MM.1S (cell line): ENCODE measurements around the gene AGBL1.

Source experiments
- DNase-seq: peaks from one replicate; pipeline ENCODE4 v3.0.0-alpha.2; 2015
- H2AFZ ChIP-seq: fragments of 300-600 bp; sonication (generic); 2 replicates; pipeline ENCODE4 v1.6.0; 2016; ENCODE audit warnings: antibody characterized with exemption, low read length
- H3F3A ChIP-seq: fragments of 300-600 bp; sonication (generic); 2 replicates; pipeline ENCODE4 v1.6.1; 2016; ENCODE audit warnings: mild to moderate bottlenecking, antibody characterized with exemption, low read length, moderate library complexity, mixed read lengths; ENCODE audit not compliant: insufficient read depth
- H3K27ac ChIP-seq: fragments of 300-600 bp; sonication (generic); 2 replicates; pipeline ENCODE4 v1.5.1; 2016; ENCODE audit warnings: mild to moderate bottlenecking, low read length
- H3K27me3 ChIP-seq: fragments of 300-600 bp; sonication (generic); replicated peaks from 2 replicates; pipeline ENCODE4 v1.6.0; 2016; ENCODE audit warnings: low read length; ENCODE audit not compliant: insufficient read depth
- H3K36me3 ChIP-seq: fragments of 300-600 bp; sonication (generic); replicated peaks from 2 replicates; pipeline ENCODE4 v1.6.1; 2016; ENCODE audit warnings: mild to moderate bottlenecking, low read length, mixed read lengths; ENCODE audit not compliant: insufficient read depth
- H3K4me1 ChIP-seq: fragments of 300-600 bp; sonication (generic); 2 replicates; pipeline ENCODE4 v1.6.1; 2016; ENCODE audit warnings: low read length, mixed read lengths
- H3K4me2 ChIP-seq: fragments of 300-600 bp; sonication (generic); 2 replicates; pipeline ENCODE4 v1.6.0; 2016; ENCODE audit warnings: low read depth, low read length
- H3K4me3 ChIP-seq: fragments of 300-600 bp; sonication (generic); 2 replicates; pipeline ENCODE4 v1.5.1; 2016; ENCODE audit warnings: low read length, mixed read lengths
- H3K79me2 ChIP-seq: fragments of 300-600 bp; sonication (generic); 2 replicates; pipeline ENCODE4 v1.6.1; 2016; ENCODE audit warnings: mixed run types, low read length, mixed read lengths
- H3K9ac ChIP-seq: fragments of 300-600 bp; sonication (generic); 2 replicates; pipeline ENCODE4 v1.6.1; 2016; ENCODE audit warnings: low read length, mixed read lengths
- H3K9me2 ChIP-seq: fragments of 300-600 bp; sonication (generic); replicated peaks from 2 replicates; pipeline ENCODE4 v1.6.1; 2016; ENCODE audit warnings: mild to moderate bottlenecking, low read length, mixed read lengths; ENCODE audit not compliant: insufficient read depth
- H3K9me3 ChIP-seq: fragments of 300-600 bp; sonication (generic); replicated peaks from 2 replicates; pipeline ENCODE4 v1.6.1; 2016; ENCODE audit warnings: mild to moderate bottlenecking, low read length, mixed read lengths; ENCODE audit not compliant: insufficient read depth
- H4K20me1 ChIP-seq: fragments of 300-600 bp; sonication (generic); 2 replicates; pipeline ENCODE4 v1.6.1; 2016; ENCODE audit warnings: mild to moderate bottlenecking, low read length, moderate library complexity, mixed read lengths; ENCODE audit not compliant: insufficient read depth
- EZH2 ChIP-seq: fragments of 300-600 bp; sonication (generic); optimal IDR thresholded peaks from 2 replicates; pipeline ENCODE3; 2017; ENCODE audit warnings: low read depth, mild to moderate bottlenecking, antibody characterized with exemption, low read length, mixed read lengths
- EZH2phosphoT487 ChIP-seq: fragments of 300-600 bp; sonication (generic); IDR thresholded peaks from 2 replicates; pipeline ENCODE4 v1.6.1; 2018; ENCODE audit warnings: antibody characterized with exemption, low read length
- TF ChIP-seq, protein P1 (sequence below): fragments of 300-600 bp; sonication (generic); IDR thresholded peaks from 2 replicates; pipeline ENCODE4 v1.5.1; 2016; ENCODE audit warnings: antibody characterized with exemption, low read length, mixed read lengths

AGBL1 gene

DNA sequence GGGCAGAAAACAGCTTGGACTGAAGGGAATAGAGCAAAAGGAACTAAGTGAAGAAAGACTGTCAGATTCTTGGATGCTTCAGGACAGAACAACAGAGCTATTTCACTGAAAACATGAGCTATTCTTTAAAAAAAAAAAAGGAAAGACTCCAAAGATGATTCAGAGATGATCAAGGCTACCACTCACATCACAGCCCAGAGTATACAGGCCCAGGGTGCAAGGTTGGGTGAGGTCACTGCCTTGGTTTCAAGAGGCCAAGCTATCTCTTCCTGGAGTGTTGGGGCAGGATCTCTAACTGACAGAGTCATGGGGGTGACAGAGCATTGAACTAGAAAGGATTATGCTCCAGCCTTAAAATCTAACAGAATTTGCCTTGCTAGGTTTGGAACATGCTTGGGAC is 118.1 kb downstream of the AGBL1 start:
- H3K4me1 ChIP-seq: peaks cover 14% of the 10 kb centered on the region
- no peak overlapping the region for H3K4me2 ChIP-seq
- no peaks in the 10 kb centered on the region for H4K20me1 ChIP-seq
- DNase-seq: no peak
- no peak overlapping the region for H3K4me3 ChIP-seq
- H3F3A ChIP-seq: 0 out of 2 replicates have a peak, but pooled peaks cover 3% of the 10 kb centered on the region
- no peak overlapping the region for H3K27ac ChIP-seq
- no peaks in the 10 kb centered on the region for H3K9me2 ChIP-seq
- no peaks in the 10 kb centered on the region for H3K36me3 ChIP-seq
- no peak overlapping the region for H3K9ac ChIP-seq
- H2AFZ ChIP-seq: no peak overlapping the region
- H3K27me3 ChIP-seq: no peaks in the 10 kb centered on the region
- no peaks in the 10 kb centered on the region for H3K79me2 ChIP-seq
- no peaks in the 10 kb centered on the region for H3K9me3 ChIP-seq
- TF ChIP-seq EZH2: no peak
- TF ChIP-seq, protein P1, sequence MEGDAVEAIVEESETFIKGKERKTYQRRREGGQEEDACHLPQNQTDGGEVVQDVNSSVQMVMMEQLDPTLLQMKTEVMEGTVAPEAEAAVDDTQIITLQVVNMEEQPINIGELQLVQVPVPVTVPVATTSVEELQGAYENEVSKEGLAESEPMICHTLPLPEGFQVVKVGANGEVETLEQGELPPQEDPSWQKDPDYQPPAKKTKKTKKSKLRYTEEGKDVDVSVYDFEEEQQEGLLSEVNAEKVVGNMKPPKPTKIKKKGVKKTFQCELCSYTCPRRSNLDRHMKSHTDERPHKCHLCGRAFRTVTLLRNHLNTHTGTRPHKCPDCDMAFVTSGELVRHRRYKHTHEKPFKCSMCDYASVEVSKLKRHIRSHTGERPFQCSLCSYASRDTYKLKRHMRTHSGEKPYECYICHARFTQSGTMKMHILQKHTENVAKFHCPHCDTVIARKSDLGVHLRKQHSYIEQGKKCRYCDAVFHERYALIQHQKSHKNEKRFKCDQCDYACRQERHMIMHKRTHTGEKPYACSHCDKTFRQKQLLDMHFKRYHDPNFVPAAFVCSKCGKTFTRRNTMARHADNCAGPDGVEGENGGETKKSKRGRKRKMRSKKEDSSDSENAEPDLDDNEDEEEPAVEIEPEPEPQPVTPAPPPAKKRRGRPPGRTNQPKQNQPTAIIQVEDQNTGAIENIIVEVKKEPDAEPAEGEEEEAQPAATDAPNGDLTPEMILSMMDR: no peak
- no peak for TF ChIP-seq EZH2phosphoT487

GRCh38 chr15:86199467-86200145 is 119.9 kb downstream of the AGBL1 start:
- no peak overlapping the region for H3K4me3 ChIP-seq
- peaks cover 25% of the 10 kb centered on the region for H3K4me1 ChIP-seq
- 0 out of 2 replicates have a peak, but pooled peaks cover 10% of the 10 kb centered on the region for H3F3A ChIP-seq
- no peaks in the 10 kb centered on the region for H3K79me2 ChIP-seq
- H3K27me3 ChIP-seq: no peaks in the 10 kb centered on the region
- H4K20me1 ChIP-seq: no peaks in the 10 kb centered on the region
- no peak overlapping the region for H2AFZ ChIP-seq
- H3K9me2 ChIP-seq: no peaks in the 10 kb centered on the region
- no peak overlapping the region for H3K27ac ChIP-seq
- no peaks in the 10 kb centered on the region for H3K36me3 ChIP-seq
- no peak overlapping the region for H3K9ac ChIP-seq
- H3K4me2 ChIP-seq: no peak overlapping the region
- no peak for DNase-seq
- TF ChIP-seq EZH2: no peak
- TF ChIP-seq, protein P1: no peak
- TF ChIP-seq EZH2phosphoT487: no peak
- H3K9me3 ChIP-seq: no peaks in the 10 kb centered on the region

DNA sequence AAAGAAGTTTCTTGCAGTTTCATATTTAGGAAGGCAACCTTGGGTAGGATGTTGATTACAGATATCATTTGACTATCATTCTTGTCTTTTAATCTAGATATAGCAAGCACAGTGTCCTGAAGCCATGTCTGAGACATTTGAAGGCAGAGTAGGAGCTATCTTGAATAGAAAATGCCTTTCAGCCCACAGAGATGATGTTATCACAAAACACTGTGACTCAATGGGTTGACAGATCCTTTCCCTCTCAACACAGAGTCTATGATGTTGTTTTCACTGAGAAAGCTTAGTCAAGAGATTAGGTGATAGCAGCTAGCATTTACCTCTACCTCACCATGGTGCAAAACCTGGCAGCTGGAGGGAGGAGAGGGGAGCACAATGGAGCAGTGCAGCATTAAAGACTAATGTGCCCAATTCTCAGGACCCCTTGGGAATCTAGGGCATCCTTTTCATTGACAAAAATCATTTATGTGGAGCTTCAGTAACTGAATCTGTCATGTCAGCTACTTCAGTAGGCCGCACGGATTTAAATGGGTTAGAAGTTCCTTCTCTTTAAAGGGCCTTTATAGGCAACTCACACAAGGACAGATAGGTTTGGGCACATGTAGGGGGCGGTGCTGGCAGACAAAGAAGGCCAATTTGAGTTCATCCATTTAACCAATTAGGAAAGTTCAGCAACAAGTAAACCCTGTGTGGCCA is 121.8 kb downstream of the AGBL1 start:
- Histone ChIP-seq H3K9me2 (no peaks in the 10 kb centered on the region), H3K9ac (no peak overlapping the region), H2AFZ (no peak overlapping the region), H3F3A (0 out of 2 replicates have a peak, but pooled peaks cover 10% of the 10 kb centered on the region), H3K36me3 (no peaks in the 10 kb centered on the region), H3K27me3 (no peaks in the 10 kb centered on the region), H3K79me2 (no peaks in the 10 kb centered on the region), H3K4me1 (peaks cover 25% of the 10 kb centered on the region), H3K4me2 (no peak overlapping the region), H3K9me3 (no peaks in the 10 kb centered on the region), H3K4me3 (no peak overlapping the region), H3K27ac (no peak overlapping the region), H4K20me1 (no peaks in the 10 kb centered on the region)
- DNase-seq: no peak
- TF ChIP-seq EZH2phosphoT487: no peak
- TF ChIP-seq, protein P1: no peak
- TF ChIP-seq EZH2: no peak
